ENCODE results near the gene SAMMSON.

SAMMSON gene

DNA sequence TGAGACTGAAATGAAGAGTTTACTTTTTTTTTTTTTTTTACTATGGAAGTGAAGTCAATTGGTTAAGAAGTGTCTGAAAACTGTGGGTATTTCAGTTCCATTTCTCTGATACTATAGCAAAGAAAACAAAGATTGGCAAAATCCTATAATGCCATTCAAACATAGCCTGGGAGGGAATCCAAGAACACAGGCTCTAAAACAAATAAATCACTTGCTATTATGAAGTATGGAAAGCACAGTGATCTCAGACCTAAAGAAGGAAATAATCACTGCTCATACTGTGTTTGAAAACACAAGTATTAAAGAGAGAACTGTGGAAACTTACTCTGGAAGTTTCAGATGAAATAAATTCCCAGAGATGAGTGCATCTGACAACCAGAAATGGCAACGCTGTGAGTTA is 12.0 kb downstream of the SAMMSON start:
- DNase-seq (ENCODE audit: low read depth) = no peak

DNA sequence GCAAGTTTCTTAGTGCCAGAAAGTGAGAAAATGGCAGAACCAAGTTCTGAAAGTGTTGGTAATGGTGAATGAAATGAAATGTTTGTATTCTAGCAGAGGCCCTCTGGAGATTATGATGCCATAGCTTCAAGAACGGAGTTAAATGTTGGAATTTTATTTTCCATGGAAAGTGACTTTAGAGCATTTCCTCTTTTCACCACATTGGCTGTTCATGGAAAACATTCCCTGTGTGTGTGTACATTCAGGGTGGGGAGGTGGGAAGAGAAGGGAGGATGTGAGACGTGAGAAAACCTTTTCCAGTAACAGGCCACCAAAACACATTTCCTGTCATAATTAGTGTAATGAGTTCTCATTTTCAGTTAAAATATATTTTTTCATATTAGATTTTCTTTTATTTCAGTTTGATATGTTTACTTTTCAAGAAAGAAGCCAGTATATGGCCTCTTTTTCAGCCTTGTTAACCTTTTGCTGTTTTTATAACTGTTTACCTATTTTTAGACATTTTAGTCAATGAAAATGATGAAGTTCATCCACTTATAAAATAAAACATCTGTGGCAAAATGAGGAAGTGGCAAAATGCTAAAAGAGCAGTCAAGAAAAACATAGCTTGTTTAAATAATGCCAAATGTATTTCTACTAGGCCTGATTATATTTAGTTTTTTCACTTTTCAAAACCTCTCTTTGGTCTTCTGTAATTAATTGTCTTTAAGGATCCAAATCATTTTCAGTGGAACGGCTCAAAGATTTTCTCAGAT is 21.6 kb downstream of the SAMMSON start:
- DNase-seq (ENCODE audit: low read depth) = no peak

- DNase-seq (ENCODE audit: low read depth) = no peak
These were observed 28.8 kb downstream of the SAMMSON start for GRCh38 chr3:70028361-70028760.

DNA sequence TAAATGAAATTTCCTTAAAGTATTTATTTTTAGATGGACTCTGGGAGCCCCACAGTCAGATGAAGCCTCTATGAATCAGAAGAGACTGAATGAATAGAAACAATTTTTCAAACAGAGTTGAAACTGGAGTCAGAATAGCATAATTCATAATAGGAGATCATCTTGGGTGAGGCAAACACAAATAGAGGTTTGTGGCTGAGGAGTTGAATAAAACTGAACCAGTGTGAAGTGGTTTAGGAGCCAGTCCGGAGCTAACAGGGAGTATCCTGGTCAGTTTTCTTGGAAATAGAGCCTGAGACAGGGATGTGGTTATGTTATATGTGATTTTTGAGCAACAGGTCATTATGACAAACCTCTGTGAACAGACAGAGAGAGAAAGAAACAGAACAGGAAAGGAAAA is 39.2 kb downstream of the SAMMSON start:
- DNase-seq (ENCODE audit: low read depth) = no peak

- DNase-seq (ENCODE audit: low read depth) = no peak
These were observed 40.9 kb downstream of the SAMMSON start for GRCh38 chr3:70040386-70040785.

DNA sequence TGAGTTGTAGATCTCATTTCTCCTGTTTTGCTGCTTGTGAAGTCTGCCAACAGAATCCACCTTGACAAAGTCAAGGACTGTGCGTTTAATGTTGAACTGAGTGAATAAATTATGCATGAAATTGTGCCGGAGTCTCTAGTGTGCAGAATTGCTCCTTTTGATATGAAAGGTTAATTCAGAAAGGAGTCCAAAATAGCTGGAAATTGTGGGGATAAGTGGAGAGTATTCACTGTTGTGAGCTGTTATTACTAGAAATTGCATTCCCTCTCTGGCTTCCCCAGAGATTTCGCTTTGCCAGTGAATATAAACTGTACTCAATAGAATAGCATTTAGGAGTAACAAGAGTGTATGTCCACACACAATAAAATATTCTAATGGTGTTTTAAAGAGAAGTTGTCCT is 43.1 kb downstream of the SAMMSON start:
- DNase-seq (ENCODE audit: low read depth) = no peak

DNA sequence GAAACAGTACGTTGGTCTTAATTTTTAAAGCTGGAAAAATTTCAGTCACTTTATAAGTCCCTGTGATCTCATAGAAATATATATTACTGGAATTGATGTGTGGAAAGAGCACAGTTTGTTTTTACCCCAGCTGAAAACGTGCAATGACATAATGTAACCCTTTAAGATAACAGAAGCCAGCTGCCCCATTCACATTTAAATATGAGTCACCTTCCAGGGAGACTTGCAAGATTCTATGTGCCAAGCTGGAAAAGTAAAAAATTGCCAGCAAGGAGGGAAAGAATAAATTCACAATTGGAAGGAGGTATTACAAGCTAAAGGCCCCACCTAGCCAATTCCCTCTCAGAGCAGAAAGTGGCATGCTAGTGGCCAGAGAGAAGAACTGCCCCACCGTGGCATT is 50.2 kb downstream of the SAMMSON start:
- DNase-seq (ENCODE audit: low read depth) = no peak

DNA sequence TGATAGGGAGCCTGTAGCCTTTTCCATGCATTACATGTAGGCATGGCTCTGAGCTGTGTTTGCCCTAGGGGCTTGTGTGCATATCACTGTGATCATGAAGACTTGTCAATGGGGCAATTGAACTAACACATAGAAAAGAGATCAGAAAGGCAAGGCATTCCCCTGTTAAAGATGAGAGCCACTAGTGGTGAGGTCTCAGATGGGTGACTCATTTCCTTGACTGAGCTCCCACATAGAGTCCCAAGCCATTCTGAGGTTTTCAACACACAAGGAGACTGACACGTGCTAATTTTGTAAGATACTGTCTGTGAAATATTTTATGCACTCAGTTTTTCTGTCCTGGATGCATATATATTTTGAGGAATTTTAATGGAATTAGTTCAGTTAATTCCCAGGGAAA is 53.8 kb downstream of the SAMMSON start:
- no peak for DNase-seq (ENCODE audit: low read depth)

DNA sequence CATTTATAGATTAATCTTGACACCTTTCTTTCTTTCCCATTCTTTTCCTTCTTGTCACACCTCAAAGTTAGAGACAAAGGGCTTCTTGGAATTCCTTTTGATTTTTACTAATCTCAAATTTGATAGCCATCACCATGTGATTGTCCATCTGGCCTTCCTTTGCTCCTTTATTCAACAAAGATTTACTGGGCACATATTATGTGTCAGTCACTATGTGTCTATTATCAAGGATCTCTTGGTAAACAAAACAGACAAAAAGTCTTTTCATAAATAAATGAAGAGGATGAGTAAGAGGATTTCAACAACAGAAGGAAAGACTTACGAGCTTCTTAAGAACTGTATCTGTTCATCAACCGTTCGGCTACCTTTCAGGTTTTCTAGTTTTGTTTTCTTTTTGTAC is 56.5 kb downstream of the SAMMSON start:
- DNase-seq (ENCODE audit: low read depth) = no peak

DNA sequence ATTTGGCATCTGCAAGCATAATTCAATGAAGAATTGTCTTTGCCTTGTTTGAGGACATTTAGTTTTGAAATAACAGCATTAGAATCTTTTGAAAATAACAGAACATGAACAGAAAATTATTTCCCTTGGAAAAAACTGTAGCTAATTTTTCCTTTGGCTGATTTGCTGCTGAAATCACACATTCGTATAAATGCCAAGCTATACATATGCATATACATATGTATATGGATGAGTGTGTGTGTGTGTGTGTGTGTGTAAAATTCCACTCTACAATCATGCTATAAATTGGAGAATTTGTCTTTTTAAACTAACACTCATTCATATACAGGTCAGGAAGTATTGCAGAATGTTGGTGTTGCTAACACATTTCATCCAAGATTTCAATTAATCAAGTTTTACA is 57.9 kb downstream of the SAMMSON start:
- no peak for DNase-seq (ENCODE audit: low read depth)

- DNase-seq (ENCODE audit: low read depth) = no peak
These were observed 61.6 kb downstream of the SAMMSON start for GRCh38 chr3:70061096-70061495.

GRCh38 chr3:70064194-70064779 is 64.8 kb downstream of the SAMMSON start:
- peak; percentile 1 for DNase-seq (ENCODE audit: low read depth)

- DNase-seq (ENCODE audit: low read depth) = no peak
These were observed 66.2 kb downstream of the SAMMSON start for GRCh38 chr3:70065696-70066253.

GRCh38 chr3:70067860-70068521 is 68.5 kb downstream of the SAMMSON start:
- DNase-seq (ENCODE audit: low read depth) = no peak

- no peak for DNase-seq (ENCODE audit: low read depth)
These were observed 70.0 kb downstream of the SAMMSON start for GRCh38 chr3:70069557-70069956.

- no peak for DNase-seq (ENCODE audit: low read depth)
These were observed 71.6 kb downstream of the SAMMSON start for GRCh38 chr3:70071138-70071537.

GRCh38 chr3:70072180-70072579 is 72.6 kb downstream of the SAMMSON start:
- DNase-seq (ENCODE audit: low read depth) = no peak

GRCh38 chr3:70072754-70073153 is 73.2 kb downstream of the SAMMSON start:
- DNase-seq (ENCODE audit: low read depth) = no peak

- DNase-seq (ENCODE audit: low read depth) = no peak
These were observed 75.6 kb downstream of the SAMMSON start for GRCh38 chr3:70075101-70075500.

DNA sequence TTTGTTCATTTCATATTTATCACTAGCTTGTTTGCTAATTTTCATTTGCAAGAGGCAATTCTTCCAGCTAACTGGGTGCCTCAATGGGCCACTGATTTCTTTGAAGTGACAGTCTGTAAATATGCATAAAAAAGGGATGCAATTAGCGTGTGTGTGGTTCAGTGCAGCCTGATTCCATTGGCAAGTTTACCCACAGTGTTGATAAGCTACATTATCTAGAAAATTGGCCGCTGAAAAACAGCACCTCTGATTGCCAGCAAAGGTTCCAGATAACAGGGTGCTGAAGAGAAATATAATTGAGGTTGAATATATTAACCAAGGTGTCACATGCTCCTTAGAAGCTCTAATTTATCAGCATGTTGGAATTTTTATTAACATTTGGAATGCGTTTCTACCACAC is 76.9 kb downstream of the SAMMSON start:
- DNase-seq (ENCODE audit: low read depth) = no peak

DNA sequence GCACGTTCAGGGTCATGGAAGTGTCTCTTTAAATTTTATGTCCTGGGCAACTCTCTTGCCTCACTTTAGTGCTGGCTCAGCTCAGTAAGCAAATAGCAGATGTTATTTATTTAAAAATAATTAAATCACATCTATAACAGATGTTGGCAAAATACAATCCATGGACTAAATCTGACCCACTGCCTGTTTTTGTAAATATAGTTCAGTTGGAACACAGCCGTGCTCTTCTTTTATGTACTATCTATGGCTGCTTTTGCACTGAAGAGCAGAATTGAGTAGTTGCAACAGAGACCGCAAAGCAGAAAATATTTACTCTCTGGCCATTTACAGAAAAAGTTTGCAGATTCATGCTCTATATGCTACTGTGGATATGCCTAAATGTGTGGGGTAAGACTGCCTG is 79.2 kb downstream of the SAMMSON start:
- DNase-seq (ENCODE audit: low read depth) = no peak

- no peak for DNase-seq (ENCODE audit: low read depth)
These were observed 86.1 kb downstream of the SAMMSON start for GRCh38 chr3:70085613-70086012.

- no peak for DNase-seq (ENCODE audit: low read depth)
These were observed 86.8 kb downstream of the SAMMSON start for GRCh38 chr3:70086336-70086735.
